ENCODE data around the gene ATF7.

- TF ChIP-seq, protein P1, sequence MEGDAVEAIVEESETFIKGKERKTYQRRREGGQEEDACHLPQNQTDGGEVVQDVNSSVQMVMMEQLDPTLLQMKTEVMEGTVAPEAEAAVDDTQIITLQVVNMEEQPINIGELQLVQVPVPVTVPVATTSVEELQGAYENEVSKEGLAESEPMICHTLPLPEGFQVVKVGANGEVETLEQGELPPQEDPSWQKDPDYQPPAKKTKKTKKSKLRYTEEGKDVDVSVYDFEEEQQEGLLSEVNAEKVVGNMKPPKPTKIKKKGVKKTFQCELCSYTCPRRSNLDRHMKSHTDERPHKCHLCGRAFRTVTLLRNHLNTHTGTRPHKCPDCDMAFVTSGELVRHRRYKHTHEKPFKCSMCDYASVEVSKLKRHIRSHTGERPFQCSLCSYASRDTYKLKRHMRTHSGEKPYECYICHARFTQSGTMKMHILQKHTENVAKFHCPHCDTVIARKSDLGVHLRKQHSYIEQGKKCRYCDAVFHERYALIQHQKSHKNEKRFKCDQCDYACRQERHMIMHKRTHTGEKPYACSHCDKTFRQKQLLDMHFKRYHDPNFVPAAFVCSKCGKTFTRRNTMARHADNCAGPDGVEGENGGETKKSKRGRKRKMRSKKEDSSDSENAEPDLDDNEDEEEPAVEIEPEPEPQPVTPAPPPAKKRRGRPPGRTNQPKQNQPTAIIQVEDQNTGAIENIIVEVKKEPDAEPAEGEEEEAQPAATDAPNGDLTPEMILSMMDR (IDR thresholded peaks at IDR 0.05; ENCODE audit: borderline replicate concordance, extremely low read depth, low read length, poor library complexity, severe bottlenecking), result no peak
- no peak for TF ChIP-seq EZH2 (IDR thresholded peaks at IDR 0.05; ENCODE audit: borderline replicate concordance, low read depth, low read length, severe bottlenecking)
These were observed 145.4 kb downstream of the ATF7 start for GRCh38 chr12:53480491-53481442.

Measured in DND-41 (cell line).